Mucosa of gallbladder (tissue), 1 donor: ENCODE data around the gene PDLIM7. TPM values are rescaled to one million over a fixed set of nuclear protein-coding genes. Genes with fewer than 3 reads are reported as not detected.

Experiments used
- DNase-seq: peaks from one replicate; pipeline ENCODE4 v3.0.0-alpha.2; 2020; ENCODE audit warnings: low spot score
- total RNA-seq: library from RNA; stranded (reverse); gene quantifications from one replicate; pipeline ENCODE4 v1.2.1, GENCODE V29; 2021
- donor health status: DM: no; HTN: no; CAD: no.

Gene PDLIM7
- total RNA-seq, 1 donor from 2014 or later = 227 TPM

GRCh38 chr5:177475563-177476427 is 21.6 kb downstream of the PDLIM7 start:
- DNase-seq = no peak

GRCh38 chr5:177474846-177475562 is 22.4 kb downstream of the PDLIM7 start:
- DNase-seq = no peak

GRCh38 chr5:177474002-177474476 is 23.4 kb downstream of the PDLIM7 start:
- DNase-seq = no peak

GRCh38 chr5:177473443-177474001 is 23.9 kb downstream of the PDLIM7 start, which contains the start of gene DBN1:
TSS of gene DBN1 (minus strand) at chr5:177473634. CDS start at chr5:177473521, 113 bp downstream.
- no peak for DNase-seq

GRCh38 chr5:177472460-177473442 is 24.7 kb downstream of the PDLIM7 start:
- DNase-seq = no peak

- DNase-seq = no peak
Measured at GRCh38 chr5:177471610-177472356, 25.6 kb downstream of the PDLIM7 start.

GRCh38 chr5:177470759-177471536 is 26.5 kb downstream of the PDLIM7 start:
- no peak for DNase-seq

GRCh38 chr5:177469750-177470525 is 27.5 kb downstream of the PDLIM7 start:
- DNase-seq = no peak

GRCh38 chr5:177468685-177469628 is 28.4 kb downstream of the PDLIM7 start:
- no peak for DNase-seq

- DNase-seq = no peak
Measured at GRCh38 chr5:177468329-177468684, 29.1 kb downstream of the PDLIM7 start.

- no peak for DNase-seq
Measured at GRCh38 chr5:177467436-177467835, 30.0 kb downstream of the PDLIM7 start.

GRCh38 chr5:177466861-177467260 is 30.5 kb downstream of the PDLIM7 start:
- no peak for DNase-seq

- no peak for DNase-seq
Measured at GRCh38 chr5:177465044-177465443, 32.4 kb downstream of the PDLIM7 start.

GRCh38 chr5:177462021-177462670 is 35.3 kb downstream of the PDLIM7 start:
- DNase-seq = no peak

GRCh38 chr5:177459819-177460628 is 37.4 kb downstream of the PDLIM7 start:
- no peak for DNase-seq

- no peak for DNase-seq
Measured at GRCh38 chr5:177459357-177459756, 38.0 kb downstream of the PDLIM7 start.
